HepG2 (cell line): Measurements from ENCODE around the gene TACC2. TPM values are rescaled to one million over a fixed set of nuclear protein-coding genes. Genes with fewer than 3 reads are reported as not detected.

Source experiments
- AGO1 ChIP-seq: fragments of 200-400 bp; formaldehyde crosslinking; IDR thresholded peaks from 2 replicates; pipeline ENCODE4 v1.6.1; 2017; ENCODE audit warnings: mild to moderate bottlenecking, low read depth, low read length, moderate library complexity; ENCODE audit not compliant: poor library complexity, severe bottlenecking
- ATF6 ChIP-seq: sonication (generic); formaldehyde crosslinking; conservative IDR thresholded peaks from 2 replicates; pipeline ENCODE4 v1.4.0; 2020; ENCODE audit warnings: missing genetic modification reagents
- BORCS8-MEF2B ChIP-seq: sonication (generic); formaldehyde crosslinking; IDR thresholded peaks from 2 replicates; pipeline ENCODE4 v1.8.0; 2022; ENCODE audit warnings: mild to moderate bottlenecking, missing genetic modification reagents
- CSRNP1 ChIP-seq: sonication (generic); formaldehyde crosslinking; IDR thresholded peaks from 2 replicates; pipeline ENCODE4 v1.8.1; 2023; ENCODE audit warnings: mild to moderate bottlenecking, missing genetic modification reagents
- DBP ChIP-seq: sonication (generic); formaldehyde crosslinking; IDR thresholded peaks from 2 replicates; pipeline ENCODE4 v1.4.0; 2020; ENCODE audit warnings: missing genetic modification reagents; ENCODE audit errors: not compliant biosample characterization
- DNMT3B ChIP-seq: conservative IDR thresholded peaks from 2 replicates; pipeline ENCODE4 v1.6.1; 2016; ENCODE audit warnings: missing biosample characterization, control low read depth
- HHEX ChIP-seq: IDR thresholded peaks from 2 replicates; pipeline ENCODE4 v1.6.1; 2016; ENCODE audit warnings: control low read depth
- IKZF1 ChIP-seq: fragments of 450-650 bp; IDR thresholded peaks from 2 replicates; pipeline ENCODE4 v1.7.1; 2016
- KAT2B ChIP-seq: fragments of 150-350 bp; IDR thresholded peaks from 2 replicates; pipeline ENCODE4 v1.6.1; 2014; ENCODE audit warnings: low read depth, low read length, borderline replicate concordance
- MAFF ChIP-seq: IDR thresholded peaks from 2 replicates; pipeline ENCODE4 v1.6.1; 2011; ENCODE audit warnings: low read depth, low read length, improper control_type of control experiment
- NFE2 ChIP-seq: sonication (generic); formaldehyde crosslinking; IDR thresholded peaks from 2 replicates; pipeline ENCODE4 v1.4.0; 2020; ENCODE audit warnings: missing genetic modification reagents
- SCMH1 ChIP-seq: sonication (generic); formaldehyde crosslinking; IDR thresholded peaks from 2 replicates; pipeline ENCODE4 v1.9.0; 2021; ENCODE audit warnings: missing genetic modification reagents, mild to moderate bottlenecking, borderline replicate concordance
- SOX13 ChIP-seq, 3 experiments: fragments of 450-650 bp in 1 of 3; sonication (generic) in 1 of 3; formaldehyde crosslinking in 1 of 3; IDR thresholded peaks in 2 of 3; conservative IDR thresholded peaks in 1 of 3; 2 replicates each; pipeline versions ENCODE4 v1.5.0 to v1.6.1; 2016 to 2020; ENCODE audit warnings: antibody characterized with exemption in 1 of 3, mild to moderate bottlenecking in 1 of 3, missing compliant biosample characterization in 1 of 3, missing genetic modification reagents in 1 of 3, moderate library complexity in 1 of 3
- TCF7L2 ChIP-seq: IDR thresholded peaks from 2 replicates; pipeline ENCODE4 v1.6.1; 2011; ENCODE audit warnings: mild to moderate bottlenecking, low read depth, low read length, moderate library complexity
- YEATS4 ChIP-seq: sonication (generic); formaldehyde crosslinking; IDR thresholded peaks from 2 replicates; pipeline ENCODE4 v1.4.0; 2020; ENCODE audit warnings: missing genetic modification reagents, borderline replicate concordance
- ZNF276 ChIP-seq: sonication (generic); formaldehyde crosslinking; IDR thresholded peaks from 2 replicates; pipeline ENCODE4 v1.4.0; 2020; ENCODE audit warnings: mild to moderate bottlenecking, low read depth, missing genetic modification reagents
- ZNF333 ChIP-seq: sonication (generic); formaldehyde crosslinking; IDR thresholded peaks from 2 replicates; pipeline ENCODE4 v1.4.0; 2020; ENCODE audit warnings: mild to moderate bottlenecking, missing genetic modification reagents, borderline replicate concordance
- ZNF501 ChIP-seq: sonication (generic); formaldehyde crosslinking; IDR thresholded peaks from 2 replicates; pipeline ENCODE4 v1.5.1; 2020; ENCODE audit warnings: mild to moderate bottlenecking, moderate library complexity, missing genetic modification reagents
- ZNF512B ChIP-seq: sonication (generic); formaldehyde crosslinking; IDR thresholded peaks from 2 replicates; pipeline ENCODE4 v1.5.1; 2020; ENCODE audit warnings: missing genetic modification reagents, mild to moderate bottlenecking, borderline replicate concordance
- ZNF746 ChIP-seq: sonication (generic); formaldehyde crosslinking; IDR thresholded peaks from 2 replicates; pipeline ENCODE4 v1.8.0; 2022; ENCODE audit warnings: mild to moderate bottlenecking, missing genetic modification reagents
- ZNF879 ChIP-seq: sonication (generic); formaldehyde crosslinking; IDR thresholded peaks from 2 replicates; pipeline ENCODE4 v1.8.1; 2023; ENCODE audit warnings: missing genetic modification reagents
- polyA plus RNA-seq, 8 experiments: library from polyadenylated mRNA; depleted of rRNA in 3 of 8; stranded (reverse) in 7 of 8; unstranded in 1 of 8; fragments of >200 nt; fragmentation: Illumina TruSeq in 4 of 8; extraction: Trizol in 4 of 8; gene quantifications; 2 replicates each; pipeline versions ENCODE4 v1.2.1 to v1.2.3, GENCODE V29; 2011 to 2016; ENCODE audit warnings: low read depth in 4 of 8, missing spikeins in 1 of 8, mixed read lengths in 1 of 8; ENCODE audit not compliant: insufficient read depth in 1 of 8
- total RNA-seq, 5 experiments: library from RNA; depleted of rRNA; stranded (reverse); fragments of >200 nt; fragmentation: Illumina TruSeq; extraction: Trizol; gene quantifications; 2 replicates each; pipeline ENCODE4 v1.2.3, GENCODE V29; 2016; ENCODE audit warnings: low read depth in 1 of 5

Gene TACC2
- total and polyA plus RNA-seq, 2 of the 13 experiments (the other 11 are each of a cell fraction or from before 2014, with no cell fraction given), result 11.8 to 16.0 TPM

- no peak for TF ChIP-seq ZNF276
- TF ChIP-seq KAT2B, result no peak
- TF ChIP-seq CSRNP1, result no peak
- TF ChIP-seq TCF7L2, result no peak
- TF ChIP-seq ZNF879 (CRISPR knock-in tag), result no peak
- no peak for TF ChIP-seq ZNF512B (CRISPR knock-in tag)
- no peak for TF ChIP-seq IKZF1
- TF ChIP-seq ZNF501 (CRISPR knock-in tag), result no peak
- TF ChIP-seq SOX13 (IDR thresholded peaks at IDR 0.05), result no peak
- 0 out of 4 replicates have a peak, but pooled peaks of 1 of the 2 experiments have one; percentile 36 for TF ChIP-seq SOX13 (CRISPR knock-in tag; conservative IDR thresholded peaks at IDR 0.05 in 1 of 2, IDR thresholded peaks at IDR 0.05 in 1 of 2)
- TF ChIP-seq YEATS4 (CRISPR knock-in tag), result no peak
- TF ChIP-seq DBP, result no peak
- no peak for TF ChIP-seq BORCS8-MEF2B (CRISPR knock-in tag)
- TF ChIP-seq SCMH1 (CRISPR knock-in tag), result no peak
- TF ChIP-seq DNMT3B, result no peak
- TF ChIP-seq MAFF, result no peak
- no peak for TF ChIP-seq AGO1
- no peak for TF ChIP-seq ATF6
- TF ChIP-seq ZNF333 (CRISPR knock-in tag), result 0 out of 2 replicates have a peak, but pooled peaks have one; percentile 56
- no peak for TF ChIP-seq HHEX (CRISPR knock-in tag)
- TF ChIP-seq ZNF746 (CRISPR knock-in tag), result no peak
- TF ChIP-seq NFE2 (CRISPR knock-in tag), result no peak
These were observed 14.9 kb upstream of the TACC2 start (continued) for GRCh38 chr10:121974019-121974534.
